Measurements from ENCODE around the gene CHRNB1.

The CHRNB1 gene

DNA sequence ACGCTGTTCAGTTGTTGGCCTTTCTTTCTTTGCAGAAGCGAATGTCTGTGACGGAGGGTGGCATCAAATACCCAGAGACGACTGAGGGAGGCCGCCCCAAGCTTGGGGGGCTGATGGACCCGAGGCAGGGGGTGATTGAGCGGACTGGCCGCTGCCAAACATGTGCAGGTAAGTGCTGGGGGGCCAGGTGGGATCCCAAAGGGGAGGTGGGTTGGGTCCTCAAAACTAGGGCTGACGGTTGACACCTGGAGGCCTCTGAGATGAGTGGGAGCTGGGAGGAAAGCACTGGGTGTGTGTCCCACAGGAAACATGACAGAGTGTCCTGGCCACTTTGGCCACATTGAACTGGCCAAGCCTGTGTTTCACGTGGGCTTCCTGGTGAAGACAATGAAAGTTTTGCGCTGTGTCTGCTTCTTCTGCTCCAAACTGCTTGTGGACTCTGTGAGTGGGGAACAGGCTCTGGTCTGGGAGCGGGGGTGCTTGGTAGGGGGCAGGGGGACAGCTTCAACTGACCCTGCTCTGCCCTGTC, 51.1 kb downstream of the CHRNB1 start:
- Histone ChIP-seq H3K4me1 (ENCODE audit: control insufficient read depth in 5 of 5, insufficient read depth in 5 of 5, low read length in 5 of 5) (peaks cover 3 to 44% (median 11%) of the 10 kb centered on the region in 5 donors), H3K27me3 (ENCODE audit: control insufficient read depth in 5 of 5, insufficient read depth in 4 of 5, low read length in 5 of 5) (no peaks in the 10 kb centered on the region), H3K27ac (ENCODE audit: low read depth, low read length) (peak overlapping the region; percentile 57), H3K9ac (ENCODE audit: low read length in 5 of 5) (peak overlapping the region in 1 of 5 donors; percentile 3), H3K36me3 (ENCODE audit: control insufficient read depth in 5 of 5, insufficient read depth in 5 of 5, low read length in 5 of 5) (peaks cover 3 to 56% (median 47%) of the 10 kb centered on the region in 5 donors), H3K4me3 (ENCODE audit: low read depth in 1 of 5, low read length in 5 of 5) (peak overlapping the region in 2 of 5 donors; percentile 5 to 6), H3K9me3 (ENCODE audit: control insufficient read depth in 5 of 5, low read length in 5 of 5) (no peaks in the 10 kb centered on the region)

DNA sequence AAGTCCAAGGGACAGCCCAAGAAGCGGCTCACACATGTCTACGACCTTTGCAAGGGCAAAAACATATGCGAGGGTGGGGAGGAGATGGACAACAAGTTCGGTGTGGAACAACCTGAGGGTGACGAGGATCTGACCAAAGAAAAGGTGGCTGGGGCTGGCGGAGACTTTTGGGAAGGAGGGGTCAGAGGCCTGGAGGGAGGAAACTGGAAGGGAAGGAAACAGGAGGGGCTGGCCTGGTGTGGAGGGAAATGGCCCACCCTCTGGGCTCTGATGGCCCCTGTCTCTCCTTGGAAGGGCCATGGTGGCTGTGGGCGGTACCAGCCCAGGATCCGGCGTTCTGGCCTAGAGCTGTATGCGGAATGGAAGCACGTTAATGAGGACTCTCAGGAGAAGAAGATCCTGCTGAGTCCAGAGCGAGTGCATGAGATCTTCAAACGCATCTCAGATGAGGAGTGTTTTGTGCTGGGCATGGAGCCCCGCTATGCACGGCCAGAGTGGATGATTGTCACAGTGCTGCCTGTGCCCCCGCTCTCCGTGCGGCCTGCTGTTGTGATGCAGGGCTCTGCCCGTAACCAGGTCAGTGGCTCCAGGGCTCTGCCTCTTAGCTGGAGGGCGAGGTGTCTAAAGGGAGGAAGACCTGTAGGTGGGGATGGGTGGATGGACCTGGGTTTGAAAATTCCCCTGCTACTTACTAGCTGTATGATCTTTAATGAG, 51.8 kb downstream of the CHRNB1 start:
- peaks cover 3 to 38% (median 7%) of the 10 kb centered on the region in 5 donors for H3K4me1 ChIP-seq (ENCODE audit: control insufficient read depth in 5 of 5, insufficient read depth in 5 of 5, low read length in 5 of 5)
- H3K9me3 ChIP-seq (ENCODE audit: control insufficient read depth in 5 of 5, low read length in 5 of 5), result no peaks in the 10 kb centered on the region
- H3K27me3 ChIP-seq (ENCODE audit: control insufficient read depth in 5 of 5, insufficient read depth in 4 of 5, low read length in 5 of 5), result no peaks in the 10 kb centered on the region
- peak overlapping the region; percentile 57 for H3K27ac ChIP-seq (ENCODE audit: low read depth, low read length)
- peak overlapping the region in 1 of 5 donors; percentile 3 for H3K9ac ChIP-seq (ENCODE audit: low read length in 5 of 5)
- H3K36me3 ChIP-seq (ENCODE audit: control insufficient read depth in 5 of 5, insufficient read depth in 5 of 5, low read length in 5 of 5), result peaks cover 8 to 62% (median 54%) of the 10 kb centered on the region in 5 donors
- H3K4me3 ChIP-seq (ENCODE audit: low read depth in 1 of 5, low read length in 5 of 5), result peak overlapping the region in 2 of 5 donors; percentile 6 to 26

DNA sequence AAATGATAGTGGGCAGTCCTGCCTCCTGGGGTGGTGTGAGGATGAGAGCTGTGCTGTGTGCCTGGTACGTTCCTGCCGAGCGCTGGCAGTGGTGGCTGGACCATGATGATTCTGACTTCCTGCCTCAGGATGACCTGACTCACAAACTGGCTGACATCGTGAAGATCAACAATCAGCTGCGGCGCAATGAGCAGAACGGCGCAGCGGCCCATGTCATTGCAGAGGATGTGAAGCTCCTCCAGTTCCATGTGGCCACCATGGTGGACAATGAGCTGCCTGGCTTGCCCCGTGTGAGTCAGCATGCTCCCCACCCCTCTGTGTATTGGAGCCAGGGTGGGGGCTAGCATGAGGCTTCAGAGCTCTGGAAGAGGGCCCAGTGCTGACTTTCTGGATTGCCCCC, 52.4 kb downstream of the CHRNB1 start:
- H3K36me3 ChIP-seq (ENCODE audit: control insufficient read depth in 5 of 5, insufficient read depth in 5 of 5, low read length in 5 of 5), result peaks cover 9 to 68% (median 60%) of the 10 kb centered on the region in 5 donors
- H3K9ac ChIP-seq (ENCODE audit: low read length in 5 of 5), result no peak overlapping the region
- H3K27me3 ChIP-seq (ENCODE audit: control insufficient read depth in 5 of 5, insufficient read depth in 4 of 5, low read length in 5 of 5), result no peaks in the 10 kb centered on the region
- peaks cover 3 to 36% (median 5%) of the 10 kb centered on the region in 5 donors for H3K4me1 ChIP-seq (ENCODE audit: control insufficient read depth in 5 of 5, insufficient read depth in 5 of 5, low read length in 5 of 5)
- H3K9me3 ChIP-seq (ENCODE audit: control insufficient read depth in 5 of 5, low read length in 5 of 5), result no peaks in the 10 kb centered on the region
- peak overlapping the region; percentile 57 for H3K27ac ChIP-seq (ENCODE audit: low read depth, low read length)
- peak overlapping the region in 2 of 5 donors; percentile 6 to 26 for H3K4me3 ChIP-seq (ENCODE audit: low read depth in 1 of 5, low read length in 5 of 5)

DNA sequence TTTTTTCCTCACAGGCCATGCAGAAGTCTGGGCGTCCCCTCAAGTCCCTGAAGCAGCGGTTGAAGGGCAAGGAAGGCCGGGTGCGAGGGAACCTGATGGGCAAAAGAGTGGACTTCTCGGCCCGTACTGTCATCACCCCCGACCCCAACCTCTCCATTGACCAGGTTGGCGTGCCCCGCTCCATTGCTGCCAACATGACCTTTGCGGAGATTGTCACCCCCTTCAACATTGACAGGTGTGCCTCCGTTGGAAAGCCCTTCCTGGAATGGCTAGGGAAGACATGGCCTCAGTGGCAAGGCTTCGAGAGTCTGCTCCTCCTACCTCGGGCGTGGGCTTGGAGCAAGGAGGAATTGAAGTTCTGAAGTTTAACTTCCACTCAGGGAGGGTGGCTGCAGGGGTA, 52.8 kb downstream of the CHRNB1 start:
- Histone ChIP-seq H3K36me3 (ENCODE audit: control insufficient read depth in 5 of 5, insufficient read depth in 5 of 5, low read length in 5 of 5) (peaks cover 9 to 72% (median 64%) of the 10 kb centered on the region in 5 donors), H3K9ac (ENCODE audit: low read length in 5 of 5) (no peak overlapping the region), H3K27me3 (ENCODE audit: control insufficient read depth in 5 of 5, insufficient read depth in 4 of 5, low read length in 5 of 5) (no peaks in the 10 kb centered on the region), H3K4me3 (ENCODE audit: low read depth in 1 of 5, low read length in 5 of 5) (no peak overlapping the region), H3K27ac (ENCODE audit: low read depth, low read length) (peak overlapping the region; percentile 35), H3K4me1 (ENCODE audit: control insufficient read depth in 5 of 5, insufficient read depth in 5 of 5, low read length in 5 of 5) (peaks cover 3 to 36% (median 5%) of the 10 kb centered on the region in 5 donors), H3K9me3 (ENCODE audit: control insufficient read depth in 5 of 5, low read length in 5 of 5) (no peaks in the 10 kb centered on the region)

DNA sequence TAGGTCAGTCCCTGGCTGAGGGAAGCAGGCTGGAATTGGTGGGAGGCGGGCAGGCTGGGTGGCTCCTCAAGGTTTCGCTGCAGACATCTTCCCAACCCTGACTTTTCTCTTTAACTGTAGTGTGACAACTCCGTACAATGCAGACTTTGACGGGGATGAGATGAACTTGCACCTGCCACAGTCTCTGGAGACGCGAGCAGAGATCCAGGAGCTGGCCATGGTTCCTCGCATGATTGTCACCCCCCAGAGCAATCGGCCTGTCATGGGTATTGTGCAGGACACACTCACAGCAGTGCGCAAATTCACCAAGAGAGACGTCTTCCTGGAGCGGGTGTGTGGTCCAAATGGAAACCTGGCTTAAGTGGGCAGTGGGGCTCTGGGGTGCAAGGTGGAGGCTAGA, 54.3 kb downstream of the CHRNB1 start:
- peaks cover 0 to 28% (median 3%) of the 10 kb centered on the region in 5 donors for H3K4me1 ChIP-seq (ENCODE audit: control insufficient read depth in 5 of 5, insufficient read depth in 5 of 5, low read length in 5 of 5)
- no peak overlapping the region for H3K4me3 ChIP-seq (ENCODE audit: low read depth in 1 of 5, low read length in 5 of 5)
- no peak overlapping the region for H3K9ac ChIP-seq (ENCODE audit: low read length in 5 of 5)
- no peaks in the 10 kb centered on the region for H3K9me3 ChIP-seq (ENCODE audit: control insufficient read depth in 5 of 5, low read length in 5 of 5)
- no peaks in the 10 kb centered on the region for H3K27me3 ChIP-seq (ENCODE audit: control insufficient read depth in 5 of 5, insufficient read depth in 4 of 5, low read length in 5 of 5)
- peaks cover 14 to 83% (median 79%) of the 10 kb centered on the region in 5 donors for H3K36me3 ChIP-seq (ENCODE audit: control insufficient read depth in 5 of 5, insufficient read depth in 5 of 5, low read length in 5 of 5)
- H3K27ac ChIP-seq (ENCODE audit: low read depth, low read length), result no peak overlapping the region

DNA sequence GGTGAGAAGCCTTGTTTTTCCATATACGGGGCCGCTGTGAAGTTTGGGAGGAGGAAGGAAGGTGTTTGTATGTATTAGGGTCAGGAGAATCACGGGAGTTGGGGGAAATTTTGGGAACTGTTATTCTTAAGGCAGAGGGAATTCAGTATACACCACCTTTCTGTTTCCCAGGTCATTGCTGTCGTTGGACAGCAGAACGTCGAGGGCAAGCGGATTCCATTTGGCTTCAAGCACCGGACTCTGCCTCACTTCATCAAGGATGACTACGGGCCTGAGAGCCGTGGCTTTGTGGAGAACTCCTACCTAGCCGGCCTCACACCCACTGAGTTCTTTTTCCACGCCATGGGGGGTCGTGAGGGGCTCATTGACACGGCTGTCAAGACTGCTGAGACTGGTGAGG, 56.9 kb downstream of the CHRNB1 start:
- H3K27ac ChIP-seq (ENCODE audit: low read depth, low read length), result no peak overlapping the region
- H3K36me3 ChIP-seq (ENCODE audit: control insufficient read depth in 5 of 5, insufficient read depth in 5 of 5, low read length in 5 of 5), result peaks cover 20 to 95% (median 86%) of the 10 kb centered on the region in 5 donors
- H3K4me1 ChIP-seq (ENCODE audit: control insufficient read depth in 5 of 5, insufficient read depth in 5 of 5, low read length in 5 of 5), result peaks cover 0 to 13% (median under 1%) of the 10 kb centered on the region in 5 donors
- no peak overlapping the region for H3K9ac ChIP-seq (ENCODE audit: low read length in 5 of 5)
- no peaks in the 10 kb centered on the region for H3K9me3 ChIP-seq (ENCODE audit: control insufficient read depth in 5 of 5, low read length in 5 of 5)
- no peaks in the 10 kb centered on the region for H3K27me3 ChIP-seq (ENCODE audit: control insufficient read depth in 5 of 5, insufficient read depth in 4 of 5, low read length in 5 of 5)
- no peak overlapping the region for H3K4me3 ChIP-seq (ENCODE audit: low read depth in 1 of 5, low read length in 5 of 5)

DNA sequence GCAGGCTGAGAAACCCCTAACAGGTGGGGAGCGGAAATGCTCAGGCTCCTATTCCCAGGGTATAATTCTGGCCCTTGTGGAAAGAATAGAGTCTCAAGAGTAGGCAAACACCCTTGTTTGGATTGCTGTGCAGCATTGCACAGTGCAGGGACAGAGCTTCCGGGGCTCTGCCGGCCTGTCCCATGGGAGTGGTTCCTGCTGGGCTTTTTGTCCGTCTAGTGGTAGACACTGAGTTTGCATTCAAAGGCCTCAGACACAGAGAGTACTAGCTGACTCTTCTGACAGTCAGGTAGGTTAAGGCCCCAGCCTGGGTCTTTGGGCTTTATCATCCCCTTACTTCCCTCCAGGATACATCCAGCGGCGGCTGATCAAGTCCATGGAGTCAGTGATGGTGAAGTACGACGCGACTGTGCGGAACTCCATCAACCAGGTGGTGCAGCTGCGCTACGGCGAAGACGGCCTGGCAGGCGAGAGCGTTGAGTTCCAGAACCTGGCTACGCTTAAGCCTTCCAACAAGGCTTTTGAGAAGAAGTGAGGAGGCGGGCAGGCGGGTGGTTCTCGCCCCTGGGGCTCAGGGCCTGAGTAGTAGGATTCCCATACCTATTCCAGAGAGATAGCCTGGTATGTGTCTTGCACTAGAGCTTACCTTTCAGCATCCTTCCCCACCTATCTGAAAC, 57.4 kb downstream of the CHRNB1 start:
- Histone ChIP-seq H3K4me3 (ENCODE audit: low read depth in 1 of 5, low read length in 5 of 5) (no peak overlapping the region), H3K9ac (ENCODE audit: low read length in 5 of 5) (no peak overlapping the region), H3K4me1 (ENCODE audit: control insufficient read depth in 5 of 5, insufficient read depth in 5 of 5, low read length in 5 of 5) (peaks cover 0 to 8% (median 0%) of the 10 kb centered on the region in 5 donors), H3K27ac (ENCODE audit: low read depth, low read length) (no peak overlapping the region), H3K9me3 (ENCODE audit: control insufficient read depth in 5 of 5, low read length in 5 of 5) (no peaks in the 10 kb centered on the region), H3K27me3 (ENCODE audit: control insufficient read depth in 5 of 5, insufficient read depth in 4 of 5, low read length in 5 of 5) (no peaks in the 10 kb centered on the region), H3K36me3 (ENCODE audit: control insufficient read depth in 5 of 5, insufficient read depth in 5 of 5, low read length in 5 of 5) (peaks cover 20 to 95% (median 85%) of the 10 kb centered on the region in 5 donors)

DNA sequence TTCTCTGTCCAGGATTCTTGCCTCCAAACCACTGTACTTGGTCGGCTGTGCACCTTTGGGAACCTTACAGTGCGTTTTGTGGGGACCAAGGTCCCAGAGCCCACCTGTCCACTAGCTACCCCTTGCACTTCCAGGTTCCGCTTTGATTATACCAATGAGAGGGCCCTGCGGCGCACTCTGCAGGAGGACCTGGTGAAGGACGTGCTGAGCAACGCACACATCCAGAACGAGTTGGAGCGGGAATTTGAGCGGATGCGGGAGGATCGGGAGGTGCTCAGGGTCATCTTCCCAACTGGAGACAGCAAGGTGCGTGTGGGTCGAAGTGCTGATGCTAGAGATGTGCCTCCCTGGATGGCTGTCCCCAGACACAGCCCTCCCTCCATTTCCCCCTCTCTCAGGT, 58.1 kb downstream of the CHRNB1 start:
- Histone ChIP-seq H3K9ac (ENCODE audit: low read length in 5 of 5) (no peak overlapping the region), H3K27ac (ENCODE audit: low read depth, low read length) (no peak overlapping the region), H3K4me3 (ENCODE audit: low read depth in 1 of 5, low read length in 5 of 5) (no peak overlapping the region), H3K9me3 (ENCODE audit: control insufficient read depth in 5 of 5, low read length in 5 of 5) (no peaks in the 10 kb centered on the region), H3K4me1 (ENCODE audit: control insufficient read depth in 5 of 5, insufficient read depth in 5 of 5, low read length in 5 of 5) (peaks cover 0 to 1% (median 0%) of the 10 kb centered on the region in 5 donors), H3K27me3 (ENCODE audit: control insufficient read depth in 5 of 5, insufficient read depth in 4 of 5, low read length in 5 of 5) (no peaks in the 10 kb centered on the region), H3K36me3 (ENCODE audit: control insufficient read depth in 5 of 5, insufficient read depth in 5 of 5, low read length in 5 of 5) (peaks cover 20 to 94% (median 82%) of the 10 kb centered on the region in 5 donors)

DNA sequence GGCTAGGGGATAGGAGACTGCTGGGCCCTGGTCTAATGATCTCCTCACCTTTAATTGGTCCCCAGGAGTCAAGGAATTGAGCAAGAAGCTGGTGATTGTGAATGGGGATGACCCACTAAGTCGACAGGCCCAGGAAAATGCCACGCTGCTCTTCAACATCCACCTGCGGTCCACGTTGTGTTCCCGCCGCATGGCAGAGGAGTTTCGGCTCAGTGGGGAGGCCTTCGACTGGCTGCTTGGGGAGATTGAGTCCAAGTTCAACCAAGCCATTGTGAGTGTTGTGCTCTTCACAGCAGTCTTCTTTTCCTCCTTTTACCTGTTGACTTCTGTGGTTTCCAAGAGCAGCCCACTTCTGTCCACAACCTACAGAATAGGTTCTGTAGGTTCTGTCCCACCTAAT, 58.7 kb downstream of the CHRNB1 start:
- Histone ChIP-seq H3K9ac (ENCODE audit: low read length in 5 of 5) (no peak overlapping the region), H3K36me3 (ENCODE audit: control insufficient read depth in 5 of 5, insufficient read depth in 5 of 5, low read length in 5 of 5) (peaks cover 17 to 94% (median 83%) of the 10 kb centered on the region in 5 donors), H3K27ac (ENCODE audit: low read depth, low read length) (no peak overlapping the region), H3K4me3 (ENCODE audit: low read depth in 1 of 5, low read length in 5 of 5) (no peak overlapping the region), H3K9me3 (ENCODE audit: control insufficient read depth in 5 of 5, low read length in 5 of 5) (no peaks in the 10 kb centered on the region), H3K4me1 (ENCODE audit: control insufficient read depth in 5 of 5, insufficient read depth in 5 of 5, low read length in 5 of 5) (no peaks in the 10 kb centered on the region), H3K27me3 (ENCODE audit: control insufficient read depth in 5 of 5, insufficient read depth in 4 of 5, low read length in 5 of 5) (no peaks in the 10 kb centered on the region)

All from subcutaneous abdominal adipose tissue (tissue), 5 donors.